Spleen (tissue), 11 donors: Measurements from ENCODE around the gene TENM3. TPM values are rescaled to one million over a fixed set of nuclear protein-coding genes. Genes with fewer than 3 reads are reported as not detected.

Experiments
- DNase-seq: peaks from one replicate; pipeline ENCODE4 v3.0.0-alpha.2; 2020
- H3K27ac ChIP-seq, 8 donors: fragments of 200-600 bp; sonication (generic) in 7 of 8; 1 replicate in 4 of 8; 2 replicates in 4 of 8; pipeline versions ENCODE4 v1.5.0 to v1.8.0; 2016 to 2021; ENCODE audit warnings: inconsistent platforms in 4 of 8, mild to moderate bottlenecking in 4 of 8, moderate library complexity in 1 of 8
- H3K27me3 ChIP-seq, 7 donors: fragments of 200-600 bp; sonication (generic) in 6 of 7; replicated peaks in 1 of 7; 1 replicate in 4 of 7; 2 replicates in 3 of 7; pipeline versions ENCODE4 v1.5.0 to v1.8.0; 2016 to 2021; ENCODE audit warnings: inconsistent platforms in 3 of 7, mild to moderate bottlenecking in 1 of 7
- H3K36me3 ChIP-seq, 6 donors: fragments of 200-600 bp; sonication (generic) in 5 of 6; 1 replicate in 4 of 6; 2 replicates in 2 of 6; pipeline versions ENCODE4 v1.5.0 to v1.8.0; 2016 to 2021; ENCODE audit warnings: inconsistent platforms in 2 of 6
- H3K4me1 ChIP-seq, 6 donors: fragments of 200-600 bp; sonication (generic) in 5 of 6; 1 replicate in 3 of 6; 2 replicates in 3 of 6; pipeline versions ENCODE4 v1.5.0 to v1.8.0; 2016 to 2021; ENCODE audit warnings: inconsistent platforms in 3 of 6
- H3K4me3 ChIP-seq, 8 donors: fragments of 200-600 bp; sonication (generic) in 7 of 8; 1 replicate in 4 of 8; 2 replicates in 4 of 8; pipeline versions ENCODE4 v1.5.0 to v1.8.0; 2016 to 2021; ENCODE audit warnings: inconsistent platforms in 4 of 8, mild to moderate bottlenecking in 4 of 8, moderate library complexity in 2 of 8
- H3K9me3 ChIP-seq, 8 donors: fragments of 200-600 bp; sonication (generic) in 7 of 8; 1 replicate in 4 of 8; 2 replicates in 4 of 8; pipeline versions ENCODE4 v1.5.0 to v1.8.0; 2016 to 2021; ENCODE audit warnings: inconsistent platforms in 4 of 8
- CTCF ChIP-seq, 11 experiments: fragments of 200-600 bp in 7 of 11; fragments of 450-650 bp in 4 of 11; sonication (generic) in 4 of 11; IDR thresholded peaks in 8 of 11; conservative IDR thresholded peaks in 3 of 11; 1 replicate in 7 of 11; 2 replicates in 4 of 11; pipeline versions ENCODE4 v1.4.0 to v1.8.0; 2016 to 2021; ENCODE audit warnings: antibody characterized with exemption in 11 of 11, inconsistent platforms in 4 of 11, mild to moderate bottlenecking in 1 of 11
- POLR2A ChIP-seq, 3 donors: fragments of 450-650 bp; IDR thresholded peaks; one replicate each; pipeline ENCODE4 v1.5.1; 2017; ENCODE audit warnings: antibody characterized with exemption in 3 of 3, mild to moderate bottlenecking in 1 of 3
- POLR2AphosphoS5 ChIP-seq, 3 donors: sonication (generic); formaldehyde crosslinking; IDR thresholded peaks; one replicate each; pipeline ENCODE4 v1.5.1; 2017; ENCODE audit warnings: antibody characterized with exemption in 3 of 3
- WGBS, 5 donors: extraction: QIAGEN DNeasy Blood & Tissue Kit in 3 of 5; methylation state at CpG; one replicate each; pipeline versions ENCODE4 v1.1.5 to v1.1.7; 2013 to 2018; 5-methylcytosine and 5-hydroxymethylcytosine counted together
- intact Hi-C: fragments of 100-400 bp; cut with DNase I; formaldehyde crosslinking; loops from one replicate; pipeline ENCODE4 v1.15.0; 2023; ENCODE audit warnings: low total_unique reads
- polyA plus RNA-seq, 3 donors: library from polyadenylated mRNA; stranded (reverse); fragments of 200-250 nt; gene quantifications; one replicate each; pipeline ENCODE4 v1.2.1, GENCODE V29; 2013
- total RNA-seq, 7 donors: library from RNA; depleted of rRNA in 3 of 7; stranded (reverse); fragments of >200 nt in 3 of 7; fragmentation: NEBNext Ultra II Directional in 4 of 7; extraction: Animal tissue kit (Norgen Biotek cat#: 25700) in 4 of 7; gene quantifications; one replicate each; pipeline versions ENCODE4 v1.1.0 to v1.2.1, GENCODE V29; 2016 to 2021
- donor health status: healthy with polysubstance abuse.
- donor health status: DM: no; HTN: no; CAD: no; lungs with moderate emphysema.
- donor health status: DM: no; HTN: no; CAD: no.
- donor health status: Bipolar disorder and iron deficiency.
- donor health status: healthy.
- donor health status: DM: no; HTN: no; CAD: no.
- donor health status: DM: yes; HTN: yes; CAD: no.

Gene TENM3
- total and polyA plus RNA-seq, 10 donors, result 0.37 to 45.6 (median 17.7) TPM

GRCh38 chr4:182845618-182846017 lies 602.4 kb downstream of the TENM3 start:
- DNase-seq, result peak; percentile 38

GRCh38 chr4:182846036-182846435 lies 602.8 kb downstream of the TENM3 start:
- Histone ChIP-seq H3K27ac (no peak overlapping the region), H3K4me3 (no peak overlapping the region), H3K9me3 (no peaks in the 10 kb centered on the region), H3K36me3 (no peaks in the 10 kb centered on the region), H3K27me3 (peaks cover 0 to 30% (median 0%) of the 10 kb centered on the region in 7 donors), H3K4me1 (no peaks in the 10 kb centered on the region)
- intact Hi-C loops, result no loop called here
- TF ChIP-seq POLR2AphosphoS5 (IDR thresholded peaks at IDR 0.05) (no peak), CTCF (IDR thresholded peaks at IDR 0.05 in 8 of 11, conservative IDR thresholded peaks at IDR 0.05 in 3 of 11) (no peak), POLR2A (IDR thresholded peaks at IDR 0.05) (no peak)
- 82 to 91% (median 87%) methylated on average over 8 of the region's 8 CpGs for WGBS, 5 donors
- DNase-seq, result peak; percentile 42

More at GRCh38 chr4:182845618-182846017, 602.4 kb downstream of the TENM3 start:
- Histone ChIP-seq H3K36me3 (no peaks in the 10 kb centered on the region), H3K27me3 (peaks cover 0 to 30% (median 0%) of the 10 kb centered on the region in 7 donors), H3K4me3 (no peak overlapping the region), H3K4me1 (no peaks in the 10 kb centered on the region), H3K27ac (no peak overlapping the region), H3K9me3 (no peaks in the 10 kb centered on the region)
- WGBS, 5 donors, result 82 to 96% (median 89%) methylated on average over 6 of the region's 6 CpGs
- intact Hi-C loops, result no loop called here
- TF ChIP-seq POLR2A (IDR thresholded peaks at IDR 0.05), result no peak
- no peak for TF ChIP-seq CTCF (IDR thresholded peaks at IDR 0.05 in 8 of 11, conservative IDR thresholded peaks at IDR 0.05 in 3 of 11)
- no peak for TF ChIP-seq POLR2AphosphoS5 (IDR thresholded peaks at IDR 0.05)

- Histone ChIP-seq H3K27me3 (peaks cover 0 to 30% (median 0%) of the 10 kb centered on the region in 7 donors), H3K4me1 (no peaks in the 10 kb centered on the region), H3K27ac (no peak overlapping the region), H3K4me3 (no peak overlapping the region), H3K9me3 (peaks cover 0 to 6% (median under 1%) of the 10 kb centered on the region in 8 donors), H3K36me3 (no peaks in the 10 kb centered on the region)
- peak; percentile 60 for DNase-seq
- TF ChIP-seq POLR2A (IDR thresholded peaks at IDR 0.05), result no peak
- TF ChIP-seq CTCF (IDR thresholded peaks at IDR 0.05 in 8 of 11, conservative IDR thresholded peaks at IDR 0.05 in 3 of 11), result no peak
- no peak for TF ChIP-seq POLR2AphosphoS5 (IDR thresholded peaks at IDR 0.05)
- intact Hi-C loops, result no loop called here
- WGBS, 5 donors, result 90 to 97% (median 91%) methylated on average over 26 to 27 of the region's 27 CpGs
Observed at GRCh38 chr4:182847576-182848450, 604.6 kb downstream of the TENM3 start.

DNA sequence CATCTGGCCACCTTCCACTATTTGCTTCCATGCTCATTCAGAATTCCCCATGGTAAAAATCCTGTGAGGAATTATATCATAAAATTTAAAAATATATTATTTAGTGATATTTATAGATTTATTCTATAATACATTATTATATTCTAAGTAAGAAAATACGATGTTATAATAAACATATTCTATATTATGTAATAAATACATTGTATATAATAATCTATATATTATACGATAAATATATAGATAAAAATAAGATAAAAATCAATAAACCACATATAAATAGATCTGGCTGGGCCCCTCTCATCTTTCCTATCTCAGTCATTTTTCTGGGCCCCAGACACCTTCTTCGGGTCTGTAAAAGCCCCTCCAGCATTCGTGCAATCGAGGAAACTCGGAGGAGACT lies 605.5 kb downstream of the TENM3 start:
- no peak overlapping the region for H3K27ac ChIP-seq
- DNase-seq, result no peak
- H3K4me1 ChIP-seq, result no peaks in the 10 kb centered on the region
- TF ChIP-seq POLR2A (IDR thresholded peaks at IDR 0.05), result no peak
- TF ChIP-seq CTCF (IDR thresholded peaks at IDR 0.05 in 8 of 11, conservative IDR thresholded peaks at IDR 0.05 in 3 of 11), result no peak
- TF ChIP-seq POLR2AphosphoS5 (IDR thresholded peaks at IDR 0.05), result no peak
- H3K27me3 ChIP-seq, result peaks cover 0 to 25% (median 0%) of the 10 kb centered on the region in 7 donors
- 89 to 94% (median 92%) methylated on average over 6 of the region's 6 CpGs for WGBS, 5 donors
- intact Hi-C loops, result no loop called here
- no peak overlapping the region for H3K4me3 ChIP-seq
- peaks cover 0 to 15% (median 9%) of the 10 kb centered on the region in 8 donors for H3K9me3 ChIP-seq
- no peaks in the 10 kb centered on the region for H3K36me3 ChIP-seq
